CD4-positive, alpha-beta memory T cell (primary cell): Measurements from ENCODE around the gene CCDC54. TPM values are rescaled to one million over a fixed set of nuclear protein-coding genes. Genes with fewer than 3 reads are reported as not detected.

Experiments used
- CTCF ChIA-PET: fragments of 350-600 bp; sonication (Branson Sonifier 250); formaldehyde crosslinking; loops from one replicate; lab custom pipeline; 2021; ENCODE audit warnings: inconsistent platforms; ENCODE audit not compliant: partially characterized antibody; lab: Charles Lee
- POLR2A ChIA-PET: fragments of 350-600 bp; sonication (Branson Sonifier 250); formaldehyde crosslinking; loops from one replicate; lab custom pipeline; 2021; ENCODE audit not compliant: partially characterized antibody; lab: Charles Lee
- DNase-seq, 5 donors: peaks; one replicate each; pipeline versions ENCODE4 v3.0.0 to v3.0.0-alpha.2; 2020 to 2022; ENCODE audit warnings: mixed read lengths in 1 of 5
- H3K27ac ChIP-seq: one replicate; pipeline ENCODE4 v1.7.0; 2013; ENCODE audit warnings: low read depth, low read length
- H3K27me3 ChIP-seq: 2 replicates; pipeline ENCODE4 v1.7.0; 2013; ENCODE audit warnings: mild to moderate bottlenecking, low read length, moderate library complexity; ENCODE audit not compliant: insufficient read depth
- H3K36me3 ChIP-seq: 2 replicates; pipeline ENCODE4 v1.7.0; 2013; ENCODE audit warnings: mild to moderate bottlenecking, low read length, moderate library complexity; ENCODE audit not compliant: insufficient read depth
- H3K4me1 ChIP-seq: 2 replicates; pipeline ENCODE4 v1.7.0; 2013; ENCODE audit warnings: mild to moderate bottlenecking, low read length, moderate library complexity; ENCODE audit not compliant: insufficient read depth
- H3K4me3 ChIP-seq, 2 donors: one replicate each; pipeline ENCODE4 v1.7.0; 2013; ENCODE audit warnings: low read length in 2 of 2, mild to moderate bottlenecking in 1 of 2
- H3K9me3 ChIP-seq, 2 donors: one replicate each; pipeline ENCODE4 v1.7.0; 2013; ENCODE audit warnings: low read length in 2 of 2, control low read depth in 1 of 2; ENCODE audit not compliant: control insufficient read depth in 1 of 2
- H3K27ac Mint-ChIP-seq, 7 donors: one replicate each; pipeline ENCODE4 v1.8.0; 2020 to 2021; ENCODE audit warnings: mixed read lengths in 7 of 7, mild to moderate bottlenecking in 6 of 7, inconsistent platforms in 3 of 7, moderate library complexity in 3 of 7
- H3K27me3 Mint-ChIP-seq, 2 donors: one replicate each; pipeline ENCODE4 v1.8.0; 2020 to 2021; ENCODE audit warnings: mixed read lengths in 2 of 2
- H3K36me3 Mint-ChIP-seq, 2 donors: one replicate each; pipeline ENCODE4 v1.8.0; 2020 to 2021; ENCODE audit warnings: mixed read lengths in 2 of 2, inconsistent platforms in 1 of 2, mild to moderate bottlenecking in 1 of 2
- H3K4me1 Mint-ChIP-seq, 4 donors: one replicate each; pipeline ENCODE4 v1.8.0; 2020 to 2021; ENCODE audit warnings: mixed read lengths in 4 of 4, mild to moderate bottlenecking in 1 of 4
- H3K4me3 Mint-ChIP-seq, 8 donors: one replicate each; pipeline ENCODE4 v1.8.0; 2020 to 2021; ENCODE audit warnings: mixed read lengths in 8 of 8, mild to moderate bottlenecking in 7 of 8, moderate library complexity in 6 of 8, inconsistent platforms in 3 of 8
- H3K9me3 Mint-ChIP-seq, 8 donors: one replicate each; pipeline ENCODE4 v1.8.0; 2020 to 2021; ENCODE audit warnings: mixed read lengths in 8 of 8, mild to moderate bottlenecking in 5 of 8, inconsistent platforms in 3 of 8, moderate library complexity in 1 of 8
- intact Hi-C: fragments of 100-400 bp; cut with micrococcal nuclease; formaldehyde crosslinking; loops from one replicate; pipeline ENCODE4 v1.15.1; 2023
- polyA plus RNA-seq, 2 donors: library from polyadenylated mRNA; unstranded; fragments of 300-500 nt; fragmentation: Illumina TruSeq; gene quantifications; one replicate each; pipeline ENCODE4 v1.2.3, GENCODE V29; 2021
- total RNA-seq, 2 experiments: library from RNA; stranded (reverse); gene quantifications; one replicate each; pipeline ENCODE4 v1.2.3, GENCODE V29; 2021

Gene CCDC54
- total and polyA plus RNA-seq, 4 experiments from 2014 or later: 0.18 TPM; not detected in 3

DNA sequence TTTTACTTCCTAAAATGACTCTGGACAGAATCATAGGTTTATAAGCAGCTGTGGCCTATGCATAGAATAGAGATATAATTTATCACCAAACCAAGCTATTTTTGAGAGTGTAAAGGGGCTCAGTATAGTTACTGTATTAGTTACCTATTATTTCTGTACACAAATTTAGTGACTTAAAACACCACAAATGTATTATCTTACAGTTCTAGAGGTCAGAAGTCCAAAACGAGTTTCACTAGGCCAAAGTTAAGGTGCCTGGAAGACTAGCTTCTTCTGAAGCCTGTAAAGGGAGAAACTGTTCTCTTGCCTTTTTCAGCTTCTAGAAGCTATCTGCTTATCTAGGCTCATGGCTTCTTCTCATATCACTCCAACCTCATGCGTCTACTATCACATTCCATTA lies 30.1 kb downstream of the CCDC54 start:
- Histone ChIP-seq H3K27me3 (no peaks in the 10 kb centered on the region), H3K27ac (no peak overlapping the region), H3K9me3 (peaks cover 0 to 7% of the 10 kb centered on the region in 2 donors), H3K4me3 (no peak overlapping the region), H3K36me3 (no peaks in the 10 kb centered on the region), H3K4me1 (no peaks in the 10 kb centered on the region)
- Mint-ChIP-seq H3K27ac (no peak overlapping the region), H3K4me1 (no peaks in the 10 kb centered on the region), H3K4me3 (no peak overlapping the region), H3K36me3 (no peaks in the 10 kb centered on the region), H3K27me3 (peaks cover 0 to 2% of the 10 kb centered on the region in 2 donors), H3K9me3 (peaks cover 2 to 22% (median 10%) of the 10 kb centered on the region in 8 donors)
- ChIA-PET CTCF (interaction anchor here (1.6 kb wide), 1 partner anchor 14 kb away, joined by 6 read pairs; no protein-coding TSS in a partner anchor), POLR2A (no interaction called here)
- intact Hi-C loops: no loop called here
- DNase-seq: no peak

DNA sequence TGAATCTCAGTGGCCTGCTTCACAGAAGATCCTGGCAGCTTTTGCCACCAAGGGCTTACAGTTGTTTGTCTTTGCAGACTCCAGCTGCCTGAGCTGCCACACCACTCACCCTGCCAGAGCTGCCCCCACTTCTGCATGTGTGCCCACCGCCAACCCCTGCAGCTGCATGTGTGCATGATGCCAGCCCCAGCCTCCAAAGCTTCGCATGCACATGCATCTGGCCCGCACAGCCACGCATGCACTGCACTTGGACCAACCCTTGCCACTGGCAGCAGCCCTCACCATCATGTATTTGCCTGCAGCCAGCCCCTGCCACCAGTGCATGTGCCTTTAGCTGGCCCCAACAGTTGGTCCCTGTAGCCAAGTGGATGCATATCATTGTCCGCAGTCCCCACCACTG lies 31.3 kb downstream of the CCDC54 start:
- no peak for DNase-seq
- ChIA-PET CTCF (interaction anchor here (1.6 kb wide), 1 partner anchor 13 kb away, joined by 6 read pairs; no protein-coding TSS in a partner anchor), POLR2A (no interaction called here)
- Histone ChIP-seq H3K4me3 (no peak overlapping the region), H3K4me1 (no peaks in the 10 kb centered on the region), H3K27me3 (no peaks in the 10 kb centered on the region), H3K27ac (no peak overlapping the region), H3K9me3 (peaks cover 0 to 7% of the 10 kb centered on the region in 2 donors), H3K36me3 (no peaks in the 10 kb centered on the region)
- peaks cover 0 to 2% of the 10 kb centered on the region in 2 donors for H3K27me3 Mint-ChIP-seq
- H3K27ac Mint-ChIP-seq: no peak overlapping the region
- no peaks in the 10 kb centered on the region for H3K4me1 Mint-ChIP-seq
- no peaks in the 10 kb centered on the region for H3K36me3 Mint-ChIP-seq
- no peak overlapping the region for H3K4me3 Mint-ChIP-seq
- H3K9me3 Mint-ChIP-seq: peaks cover 2 to 22% (median 10%) of the 10 kb centered on the region in 8 donors
- intact Hi-C loops: no loop called here

- peaks cover 0 to 4% (median 0%) of the 10 kb centered on the region in 4 donors for H3K4me1 Mint-ChIP-seq
- no peak overlapping the region for H3K27ac ChIP-seq
- ChIA-PET CTCF (interaction anchor here (1.1 to 1.2 kb wide), 2 partner anchors 12 to 173 kb away, joined by 3 to 5 read pairs; no protein-coding TSS in a partner anchor), POLR2A (no interaction called here)
- H3K36me3 ChIP-seq: no peaks in the 10 kb centered on the region
- intact Hi-C loops: no loop called here
- no peak overlapping the region for H3K27ac Mint-ChIP-seq
- peaks cover 0 to 7% of the 10 kb centered on the region in 2 donors for H3K9me3 ChIP-seq
- peaks cover 2 to 22% (median 10%) of the 10 kb centered on the region in 8 donors for H3K9me3 Mint-ChIP-seq
- H3K27me3 Mint-ChIP-seq: peaks cover 0 to 2% of the 10 kb centered on the region in 2 donors
- H3K27me3 ChIP-seq: no peaks in the 10 kb centered on the region
- H3K36me3 Mint-ChIP-seq: no peaks in the 10 kb centered on the region
- H3K4me3 Mint-ChIP-seq: no peak overlapping the region
- DNase-seq: no peak
- no peaks in the 10 kb centered on the region for H3K4me1 ChIP-seq
- no peak overlapping the region for H3K4me3 ChIP-seq
Measured at GRCh38 chr3:107409365-107409764, 32.1 kb downstream of the CCDC54 start.

- Histone ChIP-seq H3K4me1 (no peaks in the 10 kb centered on the region), H3K9me3 (peaks cover 0 to 7% of the 10 kb centered on the region in 2 donors), H3K36me3 (no peaks in the 10 kb centered on the region), H3K27me3 (no peaks in the 10 kb centered on the region), H3K4me3 (no peak overlapping the region), H3K27ac (no peak overlapping the region)
- intact Hi-C loops: no loop called here
- POLR2A ChIA-PET: no interaction called here
- Mint-ChIP-seq H3K9me3 (peaks cover 2 to 22% (median 10%) of the 10 kb centered on the region in 8 donors), H3K36me3 (no peaks in the 10 kb centered on the region), H3K27me3 (peaks cover 0 to 2% of the 10 kb centered on the region in 2 donors), H3K4me1 (peaks cover 0 to 4% (median 0%) of the 10 kb centered on the region in 4 donors), H3K4me3 (no peak overlapping the region), H3K27ac (no peak overlapping the region)
- CTCF ChIA-PET: interaction anchor here (3.3 kb wide), 1 partner anchor 11 kb away, joined by 15 read pairs; no protein-coding TSS in a partner anchor
- DNase-seq: no peak
Measured at GRCh38 chr3:107410606-107411005, 33.4 kb downstream of the CCDC54 start.

GRCh38 chr3:107411056-107411455 lies 33.8 kb downstream of the CCDC54 start:
- peaks cover 2 to 22% (median 10%) of the 10 kb centered on the region in 8 donors for H3K9me3 Mint-ChIP-seq
- Histone ChIP-seq H3K4me3 (no peak overlapping the region), H3K9me3 (peaks cover 0 to 7% of the 10 kb centered on the region in 2 donors), H3K36me3 (no peaks in the 10 kb centered on the region), H3K27ac (no peak overlapping the region), H3K27me3 (no peaks in the 10 kb centered on the region), H3K4me1 (no peaks in the 10 kb centered on the region)
- no peak overlapping the region for H3K27ac Mint-ChIP-seq
- ChIA-PET CTCF (interaction anchor here (3.3 kb wide), 1 partner anchor 10 kb away, joined by 15 read pairs; no protein-coding TSS in a partner anchor), POLR2A (no interaction called here)
- DNase-seq: no peak
- intact Hi-C loops: no loop called here
- H3K4me3 Mint-ChIP-seq: no peak overlapping the region
- peaks cover 0 to 4% (median 0%) of the 10 kb centered on the region in 4 donors for H3K4me1 Mint-ChIP-seq
- H3K27me3 Mint-ChIP-seq: peaks cover under 1 to 2% of the 10 kb centered on the region in 2 donors
- H3K36me3 Mint-ChIP-seq: no peaks in the 10 kb centered on the region

DNA sequence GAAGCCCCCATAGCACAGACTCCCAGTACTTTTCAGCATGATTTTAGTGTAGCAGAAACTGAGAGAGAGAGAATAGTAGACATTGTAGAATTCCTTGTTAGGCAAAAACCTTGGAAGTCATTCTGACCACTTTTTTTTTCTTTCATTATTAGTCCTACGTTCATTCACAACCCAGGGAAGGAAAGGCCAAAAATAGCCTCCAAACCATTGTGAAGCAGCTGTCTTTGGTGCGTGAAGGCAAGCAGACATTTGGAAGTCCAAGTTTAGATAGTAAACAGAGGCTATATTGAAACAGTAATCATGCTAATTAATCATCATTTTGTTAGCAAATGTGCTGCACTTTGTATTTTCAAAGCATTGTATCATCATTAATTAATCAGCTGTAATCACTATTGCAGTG lies 34.5 kb downstream of the CCDC54 start:
- Mint-ChIP-seq H3K36me3 (no peaks in the 10 kb centered on the region), H3K27me3 (peaks cover 2% of the 10 kb centered on the region in 2 donors), H3K9me3 (peaks cover 2 to 22% (median 10%) of the 10 kb centered on the region in 8 donors), H3K4me1 (peaks cover 0 to 4% (median 0%) of the 10 kb centered on the region in 4 donors), H3K27ac (peak overlapping the region in 1 of 7 donors; percentile 16), H3K4me3 (no peak overlapping the region)
- H3K4me3 ChIP-seq: no peak overlapping the region
- no peaks in the 10 kb centered on the region for H3K36me3 ChIP-seq
- intact Hi-C loops: no loop called here
- H3K4me1 ChIP-seq: no peaks in the 10 kb centered on the region
- POLR2A ChIA-PET: no interaction called here
- CTCF ChIA-PET: interaction anchor here (3.3 kb wide), 1 partner anchor 9 kb away, joined by 15 read pairs; no protein-coding TSS in a partner anchor
- H3K9me3 ChIP-seq: peaks cover 0 to 7% of the 10 kb centered on the region in 2 donors
- H3K27me3 ChIP-seq: no peaks in the 10 kb centered on the region
- no peak for DNase-seq
- no peak overlapping the region for H3K27ac ChIP-seq

DNA sequence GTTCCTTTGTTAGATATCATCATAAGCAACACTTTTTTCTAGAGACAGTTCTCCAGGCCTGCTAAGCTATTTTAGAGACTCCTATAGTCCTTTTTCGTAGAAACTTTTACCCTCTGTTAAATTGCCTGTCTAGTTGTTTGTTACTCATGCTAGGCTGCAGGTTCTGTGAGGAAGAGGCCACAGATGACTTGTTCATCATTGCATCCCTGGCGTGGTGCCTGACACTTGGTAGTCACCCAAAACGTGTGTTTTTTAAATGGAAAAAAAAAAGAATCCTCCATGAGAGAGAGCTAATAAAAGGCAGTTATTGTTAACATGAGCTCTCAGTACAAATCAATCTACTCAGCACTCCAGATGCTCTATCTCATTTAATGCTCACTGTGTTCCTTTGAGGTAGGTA lies 35.1 kb downstream of the CCDC54 start:
- H3K36me3 Mint-ChIP-seq: no peaks in the 10 kb centered on the region
- no peak overlapping the region for H3K4me3 Mint-ChIP-seq
- no peaks in the 10 kb centered on the region for H3K36me3 ChIP-seq
- H3K4me3 ChIP-seq: no peak overlapping the region
- no peak for DNase-seq
- no peak overlapping the region for H3K27ac Mint-ChIP-seq
- H3K9me3 ChIP-seq: peaks cover 0 to 7% of the 10 kb centered on the region in 2 donors
- H3K27ac ChIP-seq: no peak overlapping the region
- no peaks in the 10 kb centered on the region for H3K4me1 ChIP-seq
- ChIA-PET POLR2A (no interaction called here), CTCF (interaction anchor here (0.9 to 3.3 kb wide), 2 partner anchors 9 to 141 kb away, joined by 3 to 15 read pairs; no protein-coding TSS in a partner anchor)
- H3K27me3 ChIP-seq: no peaks in the 10 kb centered on the region
- peaks cover 2 to 22% (median 10%) of the 10 kb centered on the region in 8 donors for H3K9me3 Mint-ChIP-seq
- peaks cover 0 to 4% (median 0%) of the 10 kb centered on the region in 4 donors for H3K4me1 Mint-ChIP-seq
- intact Hi-C loops: no loop called here
- H3K27me3 Mint-ChIP-seq: peaks cover 2 to 3% of the 10 kb centered on the region in 2 donors
